GM21381 (cell line): ENCODE results near the gene SPATA6.

Experiments
- ATAC-seq: cut with Tn5 transposase; IDR thresholded peaks from one replicate; pipeline ENCODE4 v1.9.1; 2021; ENCODE audit warnings: mild to moderate bottlenecking, moderate library complexity; ENCODE audit not compliant: unreplicated experiment

Gene SPATA6

DNA sequence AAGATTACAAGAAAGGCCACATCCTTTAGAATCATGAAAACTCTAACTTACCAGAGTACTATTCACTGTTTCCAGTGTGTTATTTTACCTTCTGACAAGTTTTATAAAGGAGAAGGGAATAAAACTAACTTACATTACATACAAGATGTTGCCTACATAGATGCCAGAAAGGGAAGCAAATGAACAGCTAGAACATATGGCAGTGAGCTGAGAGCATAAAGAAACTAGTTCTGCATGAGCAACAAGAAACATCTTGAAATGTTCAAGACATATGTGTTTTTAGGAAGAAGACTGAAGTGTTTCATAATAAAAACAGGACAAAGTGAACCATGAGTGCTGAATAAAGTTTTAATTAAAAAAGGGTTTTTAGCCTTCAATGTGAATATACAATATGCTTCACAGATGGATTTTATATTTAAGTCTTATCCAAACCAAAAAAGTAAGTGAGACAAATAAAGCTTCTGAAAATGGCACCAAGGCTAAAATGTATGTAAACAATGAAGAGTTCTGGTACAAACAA lies 210.1 kb downstream of the SPATA6 start:
- ATAC-seq = no peak

DNA sequence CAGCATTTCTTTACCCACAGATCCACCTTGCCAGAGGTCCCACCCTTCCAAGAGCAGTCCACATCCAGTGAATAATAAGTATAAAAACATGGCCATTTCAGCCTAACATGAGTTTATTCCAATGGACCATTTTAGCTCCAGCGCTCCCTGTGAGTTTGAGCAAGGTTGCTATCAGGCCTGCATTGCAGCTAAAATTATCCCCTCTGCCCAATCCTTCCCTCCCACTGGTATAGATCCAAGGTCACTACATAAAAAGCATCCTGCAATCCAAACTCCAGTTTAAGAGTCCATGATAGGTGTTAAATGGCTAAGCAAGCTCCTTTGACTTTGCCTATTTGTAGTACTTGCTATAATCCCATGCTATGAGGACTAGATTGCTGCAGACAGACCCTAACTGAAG lies 213.9 kb downstream of the SPATA6 start:
- ATAC-seq = no peak

DNA sequence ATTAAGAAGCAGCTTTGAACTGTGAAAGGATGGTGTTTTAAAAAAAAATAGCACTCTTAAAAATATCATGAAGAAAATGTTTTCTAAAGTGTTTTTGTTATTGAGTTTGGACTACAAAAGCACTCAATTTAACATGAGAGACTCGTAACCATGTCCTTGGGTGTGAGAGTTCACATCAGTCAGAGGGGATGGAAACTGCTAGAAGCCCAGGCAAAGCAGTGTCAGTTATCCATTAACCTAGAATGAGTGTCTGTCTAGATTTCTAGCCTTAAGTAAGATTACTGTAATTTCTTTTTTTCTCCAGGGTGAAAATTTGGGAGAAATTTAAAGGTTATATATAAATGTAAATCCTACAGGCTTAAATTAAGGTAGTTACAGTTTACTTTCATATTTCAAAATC lies 217.8 kb downstream of the SPATA6 start:
- no peak for ATAC-seq

GRCh38 chr1:48251821-48252220 lies 220.2 kb downstream of the SPATA6 start:
- no peak for ATAC-seq

GRCh38 chr1:48251323-48251722 lies 220.7 kb downstream of the SPATA6 start:
- no peak for ATAC-seq

DNA sequence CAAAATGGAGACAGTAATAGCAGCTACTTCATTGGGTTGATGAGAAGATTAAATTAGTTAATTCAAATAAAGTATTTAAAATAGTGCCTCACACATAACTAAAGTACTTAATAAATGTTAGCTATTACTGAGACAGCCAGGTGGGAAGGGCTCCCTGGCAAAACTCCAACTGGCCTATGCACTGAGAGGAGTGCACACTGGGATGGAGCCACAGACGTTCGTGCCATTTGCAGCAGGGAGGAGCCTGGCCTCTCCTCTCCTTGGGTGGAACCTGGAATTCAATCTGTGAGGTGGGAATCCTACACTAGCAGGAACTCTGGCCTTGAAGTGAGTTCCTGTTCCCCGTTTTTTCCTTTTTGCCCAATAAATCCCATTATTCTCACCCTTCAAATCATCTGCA lies 221.4 kb downstream of the SPATA6 start:
- ATAC-seq = no peak

GRCh38 chr1:48249868-48250267 lies 222.1 kb downstream of the SPATA6 start:
- no peak for ATAC-seq

DNA sequence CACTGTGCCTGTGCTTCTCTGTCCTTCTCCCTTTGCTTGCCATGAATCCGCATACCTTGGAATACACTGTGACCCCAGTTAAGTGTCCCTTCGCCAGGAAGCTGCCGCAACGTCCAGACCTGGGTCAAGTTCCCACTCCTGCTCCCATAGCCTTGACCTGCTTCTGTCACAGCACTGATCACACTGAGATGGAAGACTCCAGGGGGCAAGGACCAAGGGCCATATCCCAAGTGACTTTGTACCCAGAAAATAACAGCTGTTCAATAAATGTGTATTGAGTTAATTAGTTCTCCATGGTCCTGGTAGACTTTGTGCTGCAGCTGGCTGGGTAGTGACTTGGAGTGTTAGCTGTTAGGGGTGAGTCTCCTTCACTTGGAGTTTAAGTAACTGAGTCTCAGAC lies 223.6 kb downstream of the SPATA6 start:
- no peak for ATAC-seq

GRCh38 chr1:48246727-48247126 lies 225.3 kb downstream of the SPATA6 start:
- ATAC-seq = no peak
